ENCODE data around the gene USP48. TPM values are rescaled to one million over a fixed set of nuclear protein-coding genes. Genes with fewer than 3 reads are reported as not detected.

The USP48 gene
- total and polyA plus RNA-seq, 10 of the 15 experiments (the other 5 are each of a cell fraction or from before 2014, with no cell fraction given), result 21.2 to 115 (median 75.5) TPM

DNA sequence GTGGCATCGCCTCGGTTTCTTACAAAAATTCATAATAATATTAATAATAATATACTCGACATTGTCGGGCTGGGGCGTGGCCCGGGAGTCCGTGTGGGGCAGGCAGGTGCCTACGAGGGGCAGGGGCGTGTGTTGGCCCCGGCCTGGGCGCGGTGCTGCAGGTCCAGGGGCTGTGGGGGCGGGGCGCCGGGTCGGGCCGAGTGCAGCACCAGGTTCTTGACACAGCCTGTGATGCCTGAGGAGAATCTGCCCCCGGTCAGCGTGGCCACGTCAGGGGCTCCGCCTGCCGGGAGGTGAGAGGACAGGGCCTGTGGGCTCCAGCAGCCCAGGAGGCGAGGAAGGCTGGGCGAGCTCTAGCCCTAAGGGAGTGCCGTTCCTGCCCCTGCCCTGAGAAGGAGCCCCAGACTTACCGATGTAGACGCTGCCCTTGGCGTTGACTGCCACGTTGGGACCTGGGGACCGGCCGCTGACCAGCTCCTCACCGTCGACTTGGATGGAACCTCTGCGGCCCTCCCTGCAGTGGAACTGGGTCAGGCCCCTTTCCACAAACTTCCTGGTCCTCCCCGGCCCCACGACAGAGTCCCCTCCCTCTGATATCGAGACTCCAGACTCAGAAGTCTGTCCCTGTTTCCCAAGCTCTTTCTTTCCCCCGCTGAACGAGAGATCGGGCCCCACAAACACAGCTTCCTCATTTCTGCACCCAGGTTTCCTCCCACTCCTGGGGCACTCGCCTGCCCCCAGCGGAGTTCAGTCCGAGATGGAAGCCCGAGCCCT lies 40.4 kb upstream of the USP48 start:
- intact Hi-C loops (cut with micrococcal nuclease; ENCODE audit: unreplicated experiment) (no loop called here), in situ Hi-C loops (cut with MboI) (no loop called here)
- ChIA-PET SMC1A (ENCODE audit: uncharacterized antibody, unreplicated experiment) (no interaction called here), RAD21 (ENCODE audit: unreplicated experiment) (no interaction called here), POLR2A (no interaction called here), CTCF (no interaction called here)
- 60% methylated on average over 35 of the region's 44 CpGs for WGBS (ENCODE audit: insufficient coverage, insufficient replicate concordance, low lambda C conversion rate, missing lambda C conversion rate)
- no peaks in the 10 kb centered on the region for H3K27me3 ChIP-seq (replicated peaks in 1 of 2; ENCODE audit: control insufficient read depth in 2 of 2, insufficient read depth in 2 of 2, low read length in 1 of 2)
- H3K9me3 ChIP-seq (replicated peaks; ENCODE audit: control insufficient read depth, insufficient read depth, low read length), result no peaks in the 10 kb centered on the region
- ATAC-seq (no peak), DNase-seq (ENCODE audit: low read depth, low spot score) (no peak), FAIRE-seq (no peak)
- no peak overlapping the region for H3K4me2 ChIP-seq (ENCODE audit: control insufficient read depth, insufficient read depth)
- no TSS peak for BruUV-seq (replicated peaks)
- H3K27ac ChIP-seq (ENCODE audit: control insufficient read depth, insufficient read depth), result no peak overlapping the region
- H3K79me2 ChIP-seq (ENCODE audit: control insufficient read depth, insufficient read depth, low read length), result no peaks in the 10 kb centered on the region
- no peak overlapping the region for H3K4me3 ChIP-seq
- H3K4me1 ChIP-seq (ENCODE audit: control insufficient read depth, insufficient read depth, low read length), result no peaks in the 10 kb centered on the region
- no peak overlapping the region for H3K9ac ChIP-seq (ENCODE audit: control insufficient read depth, insufficient read depth, low read length)
- no peaks in the 10 kb centered on the region for H4K20me1 ChIP-seq (ENCODE audit: control insufficient read depth, insufficient read depth)
- H2AFZ ChIP-seq (ENCODE audit: control insufficient read depth, low read depth, low read length), result no peak overlapping the region
- no peaks in the 10 kb centered on the region for H3K36me3 ChIP-seq (ENCODE audit: control insufficient read depth in 2 of 2, insufficient read depth in 2 of 2, low read length in 1 of 2)
- TF ChIP-seq MEF2A (IDR thresholded peaks at IDR 0.05; ENCODE audit: insufficient read depth, low read depth, low read length) (no peak), EED (IDR thresholded peaks at IDR 0.05; ENCODE audit: low read depth) (no peak), EP300 (IDR thresholded peaks at IDR 0.05; ENCODE audit: borderline replicate concordance in 1 of 2, control insufficient read depth in 1 of 2, low read depth in 2 of 2, low read length in 2 of 2) (no peak), RAD51 (IDR thresholded peaks at IDR 0.05) (no peak), POU2F2 (IDR thresholded peaks at IDR 0.05; ENCODE audit: borderline replicate concordance, low read depth, low read length) (no peak), MXI1 (IDR thresholded peaks at IDR 0.05; ENCODE audit: low read depth, low read length) (no peak), CBFB (IDR thresholded peaks at IDR 0.05; ENCODE audit: low read depth) (no peak), KAT2A (conservative IDR thresholded peaks at IDR 0.05; ENCODE audit: control insufficient read depth, low read depth, low read length) (no peak), IKZF1 (conservative IDR thresholded peaks at IDR 0.05) (no peak), RB1 (IDR thresholded peaks at IDR 0.05; ENCODE audit: borderline replicate concordance) (no peak), LARP7 (IDR thresholded peaks at IDR 0.05) (no peak), SMAD5 (IDR thresholded peaks at IDR 0.05; ENCODE audit: low read depth) (no peak), MYC (IDR thresholded peaks at IDR 0.05; ENCODE audit: insufficient read depth, insufficient read length, insufficient replicate concordance, low read length, severe bottlenecking) (no peak), POLR2AphosphoS5 (IDR thresholded peaks at IDR 0.05; ENCODE audit: low read length) (no peak)
- TF ChIP-seq, protein P1, sequence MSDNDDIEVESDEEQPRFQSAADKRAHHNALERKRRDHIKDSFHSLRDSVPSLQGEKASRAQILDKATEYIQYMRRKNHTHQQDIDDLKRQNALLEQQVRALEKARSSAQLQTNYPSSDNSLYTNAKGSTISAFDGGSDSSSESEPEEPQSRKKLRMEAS (IDR thresholded peaks at IDR 0.05; ENCODE audit: low read depth, low read length), result no peak
- TF ChIP-seq, protein P2, sequence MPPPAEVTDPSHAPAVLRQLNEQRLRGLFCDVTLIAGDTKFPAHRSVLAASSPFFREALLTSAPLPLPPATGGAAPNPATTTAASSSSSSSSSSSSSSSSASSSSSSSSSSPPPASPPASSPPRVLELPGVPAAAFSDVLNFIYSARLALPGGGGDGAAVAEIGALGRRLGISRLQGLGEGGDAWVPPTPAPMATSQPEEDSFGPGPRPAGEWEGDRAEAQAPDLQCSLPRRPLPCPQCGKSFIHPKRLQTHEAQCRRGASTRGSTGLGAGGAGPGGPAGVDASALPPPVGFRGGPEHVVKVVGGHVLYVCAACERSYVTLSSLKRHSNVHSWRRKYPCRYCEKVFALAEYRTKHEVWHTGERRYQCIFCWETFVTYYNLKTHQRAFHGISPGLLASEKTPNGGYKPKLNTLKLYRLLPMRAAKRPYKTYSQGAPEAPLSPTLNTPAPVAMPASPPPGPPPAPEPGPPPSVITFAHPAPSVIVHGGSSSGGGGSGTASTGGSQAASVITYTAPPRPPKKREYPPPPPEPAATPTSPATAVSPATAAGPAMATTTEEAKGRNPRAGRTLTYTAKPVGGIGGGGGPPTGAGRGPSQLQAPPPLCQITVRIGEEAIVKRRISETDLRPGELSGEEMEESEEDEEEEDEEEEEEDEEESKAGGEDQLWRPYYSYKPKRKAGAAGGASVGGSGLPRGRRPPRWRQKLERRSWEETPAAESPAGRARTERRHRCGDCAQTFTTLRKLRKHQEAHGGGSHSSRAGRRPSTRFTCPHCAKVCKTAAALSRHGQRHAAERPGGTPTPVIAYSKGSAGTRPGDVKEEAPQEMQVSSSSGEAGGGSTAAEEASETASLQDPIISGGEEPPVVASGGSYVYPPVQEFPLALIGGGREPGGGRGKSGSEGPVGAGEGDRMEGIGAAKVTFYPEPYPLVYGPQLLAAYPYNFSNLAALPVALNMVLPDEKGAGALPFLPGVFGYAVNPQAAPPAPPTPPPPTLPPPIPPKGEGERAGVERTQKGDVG (CRISPR knock-in tag; IDR thresholded peaks at IDR 0.05), result no peak
- TF ChIP-seq, protein P3, sequence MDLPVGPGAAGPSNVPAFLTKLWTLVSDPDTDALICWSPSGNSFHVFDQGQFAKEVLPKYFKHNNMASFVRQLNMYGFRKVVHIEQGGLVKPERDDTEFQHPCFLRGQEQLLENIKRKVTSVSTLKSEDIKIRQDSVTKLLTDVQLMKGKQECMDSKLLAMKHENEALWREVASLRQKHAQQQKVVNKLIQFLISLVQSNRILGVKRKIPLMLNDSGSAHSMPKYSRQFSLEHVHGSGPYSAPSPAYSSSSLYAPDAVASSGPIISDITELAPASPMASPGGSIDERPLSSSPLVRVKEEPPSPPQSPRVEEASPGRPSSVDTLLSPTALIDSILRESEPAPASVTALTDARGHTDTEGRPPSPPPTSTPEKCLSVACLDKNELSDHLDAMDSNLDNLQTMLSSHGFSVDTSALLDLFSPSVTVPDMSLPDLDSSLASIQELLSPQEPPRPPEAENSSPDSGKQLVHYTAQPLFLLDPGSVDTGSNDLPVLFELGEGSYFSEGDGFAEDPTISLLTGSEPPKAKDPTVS (IDR thresholded peaks at IDR 0.05; ENCODE audit: low read depth, low read length), result no peak

Data from GM12878 (cell line).